ENCODE data around the gene KRT23.

- TF ChIP-seq CTCF (IDR thresholded peaks at IDR 0.05) (no peak), POLR2A (IDR thresholded peaks at IDR 0.05) (no peak)
Observed at GRCh38 chr17:40921026-40921425, 16.4 kb downstream of the KRT23 start.
